Prostate gland (tissue), 2 donors: ENCODE data around the gene CDCA3.

Source experiments
- CTCF ChIP-seq, 4 experiments: fragments of 200-600 bp in 2 of 4; fragments of 450-650 bp in 2 of 4; sonication (generic) in 2 of 4; IDR thresholded peaks; 1 replicate in 3 of 4; 2 replicates in 1 of 4; pipeline ENCODE4 v1.5.1; 2016 to 2019; ENCODE audit warnings: antibody characterized with exemption in 4 of 4, mild to moderate bottlenecking in 2 of 4, moderate library complexity in 2 of 4
- POLR2A ChIP-seq: fragments of 450-650 bp; IDR thresholded peaks from one replicate; pipeline ENCODE4 v1.6.1; 2016; ENCODE audit warnings: antibody characterized with exemption, mild to moderate bottlenecking
- POLR2AphosphoS5 ChIP-seq: sonication (generic); formaldehyde crosslinking; IDR thresholded peaks from one replicate; pipeline ENCODE4 v1.6.1; 2017; ENCODE audit warnings: antibody characterized with exemption

GRCh38 chr12:6818222-6818621, 32.9 kb downstream of the CDCA3 start:
- TF ChIP-seq CTCF (IDR thresholded peaks at IDR 0.05) (no peak), POLR2AphosphoS5 (no peak), POLR2A (no peak)
